AG04450 (cell line): ENCODE data around the gene GOLGA6A. TPM values are rescaled to one million over a fixed set of nuclear protein-coding genes. Genes with fewer than 3 reads are reported as not detected.

ENCODE experiments used
- CTCF ChIA-PET: fragments of 300-600, 350-600 bp; formaldehyde crosslinking; extraction: SDS; loops from one replicate; lab custom pipeline; 2022; ENCODE audit warnings: antibody characterized with exemption, inconsistent platforms; lab: Charles Lee
- POLR2A ChIA-PET: fragments of 350-600 bp; formaldehyde crosslinking; extraction: SDS; loops from one replicate; lab custom pipeline; 2021; ENCODE audit warnings: antibody characterized with exemption, inconsistent platforms; lab: Yijun Ruan, JAX
- DNase-seq: peaks from one replicate; pipeline ENCODE4 v3.0.0-alpha.2; 2011; ENCODE audit warnings: low read depth, low spot score
- H3K27ac ChIP-seq: one replicate; pipeline ENCODE4 v1.5.1; 2012; ENCODE audit warnings: low read depth, low read length, control low read depth
- H3K27me3 ChIP-seq: one replicate; pipeline ENCODE4 v1.6.0; 2012; ENCODE audit warnings: low read length; ENCODE audit not compliant: control insufficient read depth, insufficient read depth
- H3K4me3 ChIP-seq: 2 replicates; pipeline ENCODE4 v1.5.1; 2011; ENCODE audit warnings: mild to moderate bottlenecking, low read depth, low read length, control low read depth
- H3K9me3 ChIP-seq: 2 replicates; pipeline ENCODE4 v1.5.1; 2012; ENCODE audit warnings: low read length; ENCODE audit not compliant: control insufficient read depth, insufficient read depth
- polyA plus RNA-seq: library from polyadenylated mRNA; depleted of rRNA; stranded (reverse); fragments of >200 nt; gene quantifications from 2 replicates; pipeline ENCODE4 v1.2.3, GENCODE V29; 2011
- TF ChIP-seq, protein P1 (sequence below): IDR thresholded peaks from 2 replicates; pipeline ENCODE4 v1.5.1; 2011; ENCODE audit warnings: low read depth, low read length, control low read depth, inconsistent platforms

Gene GOLGA6A
- polyA plus RNA-seq, 1 experiment, result not detected

DNA sequence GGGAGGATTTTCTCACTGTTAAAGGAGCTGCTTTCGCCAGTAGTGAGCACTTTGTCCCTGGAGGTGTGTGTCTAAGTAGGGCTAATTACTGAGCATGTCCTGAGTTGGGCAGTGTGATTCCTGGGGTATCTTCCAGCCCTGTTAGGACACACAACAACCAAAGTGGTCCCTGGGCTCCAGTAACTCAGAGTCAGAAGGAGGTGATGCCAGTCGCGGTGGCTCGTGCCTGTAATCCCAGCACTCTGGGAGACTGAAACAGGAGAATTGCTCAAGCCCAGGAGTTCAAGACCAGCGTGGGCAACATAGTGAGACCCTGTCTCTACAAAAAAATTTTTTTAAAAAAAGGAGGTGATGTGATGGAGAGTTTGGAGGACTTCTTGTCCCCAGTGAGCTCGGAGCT lies 50.3 kb downstream of the GOLGA6A start:
- DNase-seq, result no peak
- Histone ChIP-seq H3K27me3 (no peaks in the 10 kb centered on the region), H3K4me3 (no peak overlapping the region), H3K9me3 (no peaks in the 10 kb centered on the region), H3K27ac (no peak overlapping the region)
- TF ChIP-seq, protein P1, sequence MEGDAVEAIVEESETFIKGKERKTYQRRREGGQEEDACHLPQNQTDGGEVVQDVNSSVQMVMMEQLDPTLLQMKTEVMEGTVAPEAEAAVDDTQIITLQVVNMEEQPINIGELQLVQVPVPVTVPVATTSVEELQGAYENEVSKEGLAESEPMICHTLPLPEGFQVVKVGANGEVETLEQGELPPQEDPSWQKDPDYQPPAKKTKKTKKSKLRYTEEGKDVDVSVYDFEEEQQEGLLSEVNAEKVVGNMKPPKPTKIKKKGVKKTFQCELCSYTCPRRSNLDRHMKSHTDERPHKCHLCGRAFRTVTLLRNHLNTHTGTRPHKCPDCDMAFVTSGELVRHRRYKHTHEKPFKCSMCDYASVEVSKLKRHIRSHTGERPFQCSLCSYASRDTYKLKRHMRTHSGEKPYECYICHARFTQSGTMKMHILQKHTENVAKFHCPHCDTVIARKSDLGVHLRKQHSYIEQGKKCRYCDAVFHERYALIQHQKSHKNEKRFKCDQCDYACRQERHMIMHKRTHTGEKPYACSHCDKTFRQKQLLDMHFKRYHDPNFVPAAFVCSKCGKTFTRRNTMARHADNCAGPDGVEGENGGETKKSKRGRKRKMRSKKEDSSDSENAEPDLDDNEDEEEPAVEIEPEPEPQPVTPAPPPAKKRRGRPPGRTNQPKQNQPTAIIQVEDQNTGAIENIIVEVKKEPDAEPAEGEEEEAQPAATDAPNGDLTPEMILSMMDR, result no peak
- ChIA-PET CTCF (interaction anchor here (0.8 to 1.4 kb wide), 4 partner anchors 16 to 59 kb away, joined by 3 to 7 read pairs (median 4); no protein-coding TSS in a partner anchor), POLR2A (no interaction called here)

DNA sequence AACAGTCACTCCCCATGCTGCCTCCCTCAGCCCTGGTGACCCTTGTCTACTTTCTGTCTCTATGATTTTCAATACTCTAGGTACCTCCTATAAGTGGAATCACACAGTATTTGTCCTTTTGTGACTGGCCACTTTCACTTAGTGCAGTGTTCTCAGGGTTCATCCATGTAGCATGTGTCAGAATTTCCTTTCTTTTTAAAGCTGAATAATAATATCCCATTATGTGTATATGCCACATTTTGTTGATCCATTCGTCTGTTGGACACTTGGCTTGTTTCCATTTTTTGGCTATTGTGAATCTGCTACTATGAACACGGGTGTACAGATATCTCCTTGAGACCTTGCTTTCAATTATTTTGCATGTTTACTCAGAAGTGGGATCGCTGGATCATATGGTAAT lies 53.7 kb downstream of the GOLGA6A start:
- TF ChIP-seq, protein P1, result no peak
- POLR2A ChIA-PET, result interaction anchor here (0.8 kb wide), 1 partner anchor 34 kb away, joined by 4 read pairs; the partner anchor contains the start of gene PML

DNA sequence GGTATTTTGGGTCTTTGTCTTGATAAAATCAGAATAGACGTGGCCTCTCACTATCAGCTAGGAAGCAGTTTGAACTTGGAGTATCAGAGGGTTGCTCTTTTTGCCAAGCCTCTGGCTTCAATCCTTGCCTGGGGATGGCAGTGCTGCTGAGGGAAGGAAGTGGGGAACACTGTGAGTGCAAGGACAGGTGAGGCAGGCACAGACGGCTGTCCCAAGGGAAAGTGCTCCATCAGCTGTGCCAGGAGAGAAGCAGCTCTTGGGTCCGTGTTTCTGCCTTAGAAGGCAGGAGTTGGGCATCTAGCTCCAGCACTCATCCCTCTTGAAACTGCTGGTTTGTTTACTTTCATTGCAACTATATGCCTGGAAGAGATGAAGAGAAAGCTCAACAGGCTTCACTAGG lies 54.7 kb downstream of the GOLGA6A start:
- Histone ChIP-seq H3K9me3 (no peaks in the 10 kb centered on the region; the same call in 1 of the 2 replicates), H3K4me3 (no peak overlapping the region), H3K27me3 (no peaks in the 10 kb centered on the region), H3K27ac (no peak overlapping the region)
- CTCF ChIA-PET, result interaction anchor here (0.6 to 2.2 kb wide), 5 partner anchors 9 to 118 kb away, joined by 3 to 18 read pairs (median 5); partner anchors contain the start of gene PML
- TF ChIP-seq, protein P1, result no peak
- no peak for DNase-seq
- POLR2A ChIA-PET, result no interaction called here

More for the DNA sequence above, 53.7 kb downstream of the GOLGA6A start:
- no peaks in the 10 kb centered on the region for H3K27me3 ChIP-seq
- no peak for DNase-seq
- H3K9me3 ChIP-seq, result no peaks in the 10 kb centered on the region
- no peak overlapping the region for H3K27ac ChIP-seq
- H3K4me3 ChIP-seq, result no peak overlapping the region
- CTCF ChIA-PET, result interaction anchor here (1.0 to 2.2 kb wide), 5 partner anchors 8 to 56 kb away, joined by 3 to 18 read pairs (median 5); no protein-coding TSS in a partner anchor

DNA sequence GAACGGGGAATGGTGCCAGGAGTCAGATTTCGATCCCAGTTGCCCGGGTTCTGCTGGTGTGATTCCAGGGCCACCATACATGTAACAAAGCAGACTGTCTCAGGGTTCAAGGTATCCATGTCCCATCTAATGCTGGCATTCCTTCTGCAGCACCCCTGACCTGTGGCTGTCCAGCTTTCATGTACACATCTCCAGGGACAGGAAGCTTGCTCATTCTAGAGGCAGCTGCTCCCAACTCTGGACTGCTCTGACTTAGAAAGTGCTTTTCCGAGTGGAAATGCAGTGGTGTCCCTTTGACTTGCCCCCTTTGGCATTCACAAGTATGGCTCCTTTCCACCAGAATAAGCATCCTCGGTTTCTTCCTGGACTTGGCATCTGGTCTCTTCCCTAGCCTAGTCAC lies 56.9 kb downstream of the GOLGA6A start:
- TF ChIP-seq, protein P1, result no peak
- no peaks in the 10 kb centered on the region; the same call in 1 of the 2 replicates for H3K9me3 ChIP-seq
- no peak for DNase-seq
- H3K27me3 ChIP-seq, result no peaks in the 10 kb centered on the region
- no peak overlapping the region for H3K4me3 ChIP-seq
- CTCF ChIA-PET, result interaction anchor here (1.6 kb wide), 1 partner anchor 9 kb away, joined by 4 read pairs; no protein-coding TSS in a partner anchor
- peak overlapping the region; percentile 39 for H3K27ac ChIP-seq
- POLR2A ChIA-PET, result no interaction called here

DNA sequence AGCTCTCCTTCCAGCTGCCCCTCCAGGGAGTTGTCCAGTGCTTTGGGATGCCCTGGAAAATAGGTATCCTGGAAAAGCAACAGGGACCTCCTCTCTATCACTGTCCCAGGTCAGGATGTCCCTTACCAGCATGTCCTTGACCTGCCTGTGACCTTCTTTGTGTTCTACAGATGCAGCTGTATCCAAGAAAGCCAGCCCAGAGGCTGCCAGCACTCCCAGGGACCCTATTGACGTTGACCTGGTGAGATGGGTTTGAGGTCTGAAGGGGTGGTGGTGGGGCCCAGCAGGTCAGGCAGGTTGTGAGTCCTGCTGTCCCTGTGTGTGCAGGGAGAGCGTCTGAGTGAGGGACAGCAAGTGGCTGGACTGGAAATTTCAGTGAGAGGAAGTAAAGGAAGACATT lies 57.7 kb downstream of the GOLGA6A start:
- Histone ChIP-seq H3K4me3 (no peak overlapping the region), H3K9me3 (no peaks in the 10 kb centered on the region; the same call in 1 of the 2 replicates), H3K27me3 (no peaks in the 10 kb centered on the region), H3K27ac (peak overlapping the region; percentile 39)
- ChIA-PET POLR2A (no interaction called here), CTCF (interaction anchor here (0.7 to 1.6 kb wide), 2 partner anchors 10 to 52 kb away, joined by 3 to 4 read pairs; no protein-coding TSS in a partner anchor)
- TF ChIP-seq, protein P1, result no peak
- no peak for DNase-seq
